KOPT-K1 (cell line): Measurements from ENCODE around the gene TSHZ2.
"Not testable (repeated sequence)": the region's sequence is repeated elsewhere in the genome, so short reads cannot be mapped to it uniquely, and the experiment has no call there.

Experiments used
- H3K27ac ChIP-seq: fragments of 200-600 bp; sonication (generic); 2 replicates; pipeline ENCODE4 v1.5.1; 2016; ENCODE audit warnings: antibody characterized with exemption, mild to moderate bottlenecking, low read depth, low read length; ENCODE audit not compliant: poor library complexity, severe bottlenecking
- H3K36me3 ChIP-seq: fragments of 200-600 bp; sonication (generic); 2 replicates; pipeline ENCODE4 v1.5.1; 2017; ENCODE audit warnings: antibody characterized with exemption, mild to moderate bottlenecking, low read length, moderate library complexity; ENCODE audit not compliant: insufficient read depth
- H3K9me3 ChIP-seq: fragments of 200-600 bp; sonication (generic); 2 replicates; pipeline ENCODE4 v1.5.1; 2017; ENCODE audit warnings: antibody characterized with exemption, low read length, mild to moderate bottlenecking; ENCODE audit not compliant: insufficient read depth, poor library complexity, severe bottlenecking

TSHZ2 gene

GRCh38 chr20:53316206-53316937, 344.2 kb downstream of the TSHZ2 start:
- Histone ChIP-seq H3K27ac (no peak overlapping the region), H3K9me3 (no peaks in the 10 kb centered on the region), H3K36me3 (no peaks in the 10 kb centered on the region)

DNA sequence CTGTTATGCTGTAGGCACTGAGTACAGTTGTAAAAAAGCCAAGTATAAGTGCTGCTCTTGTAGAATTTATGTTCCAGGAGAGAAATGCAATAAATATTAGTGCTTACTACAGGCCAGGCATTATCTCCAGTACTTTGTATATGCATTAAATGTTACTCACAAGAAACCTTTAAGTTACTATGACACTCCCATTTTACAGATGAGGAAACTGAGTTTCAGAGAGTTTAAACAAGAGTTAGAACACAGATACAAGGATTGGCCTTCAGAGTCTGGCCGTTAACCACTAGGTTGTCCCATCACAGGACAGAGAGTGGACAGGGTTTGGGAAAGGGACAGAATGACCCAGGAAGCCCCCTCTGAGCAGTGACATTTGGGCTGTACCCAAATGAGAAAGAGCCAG, 347.0 kb downstream of the TSHZ2 start:
- Histone ChIP-seq H3K9me3 (no peaks in the 10 kb centered on the region), H3K36me3 (no peaks in the 10 kb centered on the region), H3K27ac (no peak overlapping the region)

DNA sequence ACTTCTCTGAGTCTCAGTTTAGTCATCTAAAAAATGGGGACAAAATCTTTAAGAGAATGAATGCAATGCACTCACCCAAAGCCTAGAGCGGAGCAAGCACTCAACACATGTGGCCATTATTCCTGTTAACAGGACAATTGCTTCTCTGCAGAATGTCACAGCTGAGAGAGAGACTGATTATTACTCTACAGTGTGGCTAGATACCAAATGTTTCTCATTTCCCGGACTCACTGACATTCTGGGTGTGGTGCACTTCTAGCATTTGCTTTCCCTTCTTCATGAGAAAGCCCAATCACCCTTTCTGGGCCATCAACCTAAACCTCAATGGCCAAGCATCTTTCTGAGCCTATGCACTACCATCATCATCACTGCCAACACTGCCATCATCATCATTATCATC, 347.6 kb downstream of the TSHZ2 start:
- H3K27ac ChIP-seq, result no peak overlapping the region
- no peaks in the 10 kb centered on the region for H3K9me3 ChIP-seq
- H3K36me3 ChIP-seq, result no peaks in the 10 kb centered on the region

GRCh38 chr20:53320701-53321100, 348.5 kb downstream of the TSHZ2 start:
- Histone ChIP-seq H3K9me3 (no peaks in the 10 kb centered on the region), H3K27ac (no peak overlapping the region), H3K36me3 (no peaks in the 10 kb centered on the region)

- no peak overlapping the region for H3K27ac ChIP-seq
- H3K9me3 ChIP-seq, result no peaks in the 10 kb centered on the region
- no peaks in the 10 kb centered on the region for H3K36me3 ChIP-seq
These were observed 349.4 kb downstream of the TSHZ2 start for GRCh38 chr20:53321596-53321995.

DNA sequence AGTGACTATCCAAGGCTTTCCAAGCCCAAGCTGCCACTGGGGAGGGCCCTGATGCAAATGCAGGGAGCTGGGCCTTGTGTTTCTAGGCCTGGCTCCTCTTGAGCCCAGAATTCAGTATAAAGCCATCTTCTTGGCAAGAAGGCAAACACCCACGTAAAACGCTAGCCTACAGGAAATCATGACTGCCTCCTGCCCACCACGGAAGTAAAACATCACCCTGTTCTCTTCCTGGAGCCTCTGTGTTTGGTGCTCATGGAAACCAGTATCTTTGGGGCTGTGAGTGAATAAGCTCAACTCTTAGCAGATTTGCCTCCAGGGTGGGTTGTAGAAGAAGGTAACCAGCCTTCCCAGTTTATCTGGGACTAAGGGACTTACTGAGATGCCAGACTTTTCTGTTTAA, 350.5 kb downstream of the TSHZ2 start:
- Histone ChIP-seq H3K27ac (no peak overlapping the region), H3K9me3 (no peaks in the 10 kb centered on the region), H3K36me3 (no peaks in the 10 kb centered on the region)

DNA sequence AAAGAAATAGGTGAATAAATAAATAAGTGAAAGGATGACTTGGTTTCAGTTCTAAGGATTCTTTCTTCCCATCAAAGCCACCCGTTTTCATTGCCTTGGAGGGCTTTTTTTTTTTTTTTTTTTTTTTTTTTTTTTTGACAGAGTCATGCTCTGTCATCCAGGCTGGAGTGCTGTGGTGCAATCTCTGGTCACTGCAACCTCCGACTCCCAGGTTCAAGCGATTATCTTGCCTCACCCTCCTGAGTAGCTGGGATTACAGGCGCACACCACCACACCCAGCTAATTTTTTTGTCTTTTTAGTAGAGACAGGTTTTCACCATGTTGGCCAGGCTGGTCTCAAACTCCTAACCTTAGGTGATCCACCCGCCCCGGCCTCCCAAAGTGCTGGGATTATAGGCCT, 351.3 kb downstream of the TSHZ2 start:
- H3K27ac ChIP-seq, H3K36me3 ChIP-seq, H3K9me3 ChIP-seq: not testable (repeated sequence)

- Histone ChIP-seq H3K9me3 (no peaks in the 10 kb centered on the region), H3K27ac (no peak overlapping the region), H3K36me3 (no peaks in the 10 kb centered on the region)
These were observed 352.7 kb downstream of the TSHZ2 start for GRCh38 chr20:53324816-53325215.

GRCh38 chr20:53328961-53329360, 356.8 kb downstream of the TSHZ2 start:
- Histone ChIP-seq H3K27ac (no peak overlapping the region), H3K9me3 (no peaks in the 10 kb centered on the region), H3K36me3 (no peaks in the 10 kb centered on the region)

- no peaks in the 10 kb centered on the region for H3K9me3 ChIP-seq
- no peak overlapping the region for H3K27ac ChIP-seq
- no peaks in the 10 kb centered on the region for H3K36me3 ChIP-seq
These were observed 357.6 kb downstream of the TSHZ2 start for GRCh38 chr20:53329781-53330180.

DNA sequence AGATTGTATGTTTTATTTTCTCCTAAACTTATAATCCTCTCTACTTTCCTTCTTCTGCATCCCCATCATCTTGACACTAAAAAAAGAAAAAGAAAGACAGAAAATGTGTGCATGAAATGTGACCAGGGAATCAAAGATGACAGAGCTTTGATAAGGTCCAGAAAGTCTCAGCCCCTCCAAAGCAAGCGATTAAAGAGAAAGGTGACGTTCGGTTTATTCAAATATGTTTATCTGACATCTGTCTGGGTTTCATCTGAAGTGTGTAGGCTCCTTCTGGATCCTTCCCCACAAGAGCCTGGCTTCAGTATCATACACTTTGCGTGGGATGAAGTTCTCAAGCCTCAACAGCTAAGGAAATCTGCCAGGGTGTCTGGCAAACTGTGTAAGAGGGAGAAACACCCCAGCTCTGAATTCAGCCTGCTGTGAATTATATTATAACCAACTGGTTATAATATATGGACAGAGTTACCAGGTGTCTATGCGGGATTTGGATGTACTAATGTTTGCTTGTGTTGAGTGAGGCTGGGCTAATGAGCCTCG, 358.5 kb downstream of the TSHZ2 start:
- Histone ChIP-seq H3K9me3 (no peaks in the 10 kb centered on the region), H3K36me3 (no peaks in the 10 kb centered on the region), H3K27ac (no peak overlapping the region)

GRCh38 chr20:53331151-53331973, 359.2 kb downstream of the TSHZ2 start:
- H3K27ac ChIP-seq, result no peak overlapping the region
- H3K36me3 ChIP-seq, result no peaks in the 10 kb centered on the region
- no peaks in the 10 kb centered on the region for H3K9me3 ChIP-seq

DNA sequence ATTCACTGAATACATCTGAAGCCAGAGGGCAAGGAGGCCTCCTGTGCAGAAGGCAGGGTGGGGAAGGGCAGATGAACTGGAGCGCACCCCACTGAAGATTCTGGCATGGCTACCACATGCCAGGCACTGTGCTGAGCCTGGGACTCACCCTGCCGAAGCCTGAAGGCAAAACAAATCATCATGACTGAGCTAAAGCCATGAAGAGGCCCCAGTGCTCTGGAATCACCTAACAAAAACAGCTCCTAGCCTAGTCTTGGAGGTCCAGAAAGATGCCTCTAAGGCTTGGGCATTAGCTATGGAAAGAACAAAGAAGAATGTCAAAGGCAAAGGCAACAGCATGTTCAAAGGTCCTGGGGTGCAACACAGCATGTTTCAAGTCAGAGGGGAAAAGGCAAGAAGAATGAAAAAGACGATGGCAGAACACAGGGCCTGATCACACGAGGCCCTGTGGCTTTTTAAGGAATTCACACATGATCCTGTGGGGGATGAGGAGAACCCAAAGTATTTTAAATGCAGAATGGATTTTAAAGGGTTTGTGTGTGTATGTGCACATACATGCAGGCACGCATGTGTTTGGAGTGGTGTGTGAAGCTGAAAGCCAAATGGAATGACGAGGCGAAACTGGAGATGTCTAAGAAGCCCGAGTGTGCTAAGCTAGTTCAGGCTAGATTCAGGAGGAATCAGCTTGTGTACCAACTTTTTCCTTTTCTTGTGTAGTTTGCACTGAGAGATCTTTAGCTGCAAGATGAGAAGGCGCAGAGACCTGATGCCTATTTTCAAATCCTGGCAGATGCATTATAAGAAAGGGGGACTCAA, 360.1 kb downstream of the TSHZ2 start:
- no peak overlapping the region for H3K27ac ChIP-seq
- no peaks in the 10 kb centered on the region for H3K36me3 ChIP-seq
- no peaks in the 10 kb centered on the region for H3K9me3 ChIP-seq

GRCh38 chr20:53334861-53335260, 362.7 kb downstream of the TSHZ2 start:
- Histone ChIP-seq H3K36me3 (no peaks in the 10 kb centered on the region), H3K9me3 (no peaks in the 10 kb centered on the region), H3K27ac (no peak overlapping the region)

GRCh38 chr20:53335555-53335954, 363.4 kb downstream of the TSHZ2 start:
- Histone ChIP-seq H3K27ac (no peak overlapping the region), H3K36me3 (no peaks in the 10 kb centered on the region)

More at GRCh38 chr20:53335555-53335954, 363.4 kb downstream of the TSHZ2 start:
- H3K9me3 ChIP-seq, result no peaks in the 10 kb centered on the region
